ENCODE results near the gene MYO10.
"Not testable (repeated sequence)": the region's sequence is repeated elsewhere in the genome, so short reads cannot be mapped to it uniquely, and the experiment has no call there.

The MYO10 gene

DNA sequence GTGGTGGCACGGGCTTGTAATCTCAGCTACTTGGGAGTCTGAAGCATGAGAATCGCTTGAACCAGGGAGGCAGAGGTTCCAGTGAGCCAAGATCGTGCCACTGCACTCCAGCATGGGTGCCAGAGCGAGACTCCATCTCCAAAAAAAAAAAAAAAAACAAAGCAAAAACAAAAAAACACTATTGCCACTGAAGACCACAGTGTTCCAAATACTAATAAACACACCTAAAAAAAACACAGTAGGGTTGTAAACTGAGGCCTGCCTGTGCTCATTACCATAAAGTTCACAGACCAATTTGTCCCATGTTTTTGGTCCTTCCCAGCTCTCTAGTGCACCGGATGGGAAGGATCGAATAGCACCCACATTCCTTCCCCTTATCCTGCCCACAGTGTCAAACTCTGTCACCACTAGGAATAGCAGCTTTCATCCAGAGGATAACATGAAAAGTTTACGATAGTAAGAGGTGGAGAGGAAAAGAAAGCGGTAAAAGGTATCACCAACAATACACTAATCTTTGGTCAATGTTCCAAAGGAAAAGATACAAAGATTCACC lies 49.2 kb downstream of the MYO10 start:
- DNase-seq (ENCODE audit: low spot score), result no peak

DNA sequence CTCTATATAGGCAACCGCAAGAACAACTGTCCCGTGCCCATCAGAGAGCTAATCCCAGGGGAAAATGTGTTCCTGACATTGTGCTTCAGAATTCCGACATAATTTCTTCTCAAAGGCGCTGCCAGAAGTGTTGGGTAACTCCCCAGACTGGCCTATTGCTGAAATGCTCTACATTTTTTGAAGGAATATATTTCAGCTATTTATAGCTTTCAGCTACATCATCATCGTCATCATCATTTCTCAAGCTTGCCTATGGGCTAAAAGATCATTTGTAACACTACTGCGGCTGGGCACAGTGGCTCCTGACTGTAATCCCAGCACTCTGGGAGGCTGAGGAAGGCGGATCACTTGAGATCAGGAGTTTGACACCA lies 49.7 kb downstream of the MYO10 start:
- no peak for DNase-seq (ENCODE audit: low spot score)

DNA sequence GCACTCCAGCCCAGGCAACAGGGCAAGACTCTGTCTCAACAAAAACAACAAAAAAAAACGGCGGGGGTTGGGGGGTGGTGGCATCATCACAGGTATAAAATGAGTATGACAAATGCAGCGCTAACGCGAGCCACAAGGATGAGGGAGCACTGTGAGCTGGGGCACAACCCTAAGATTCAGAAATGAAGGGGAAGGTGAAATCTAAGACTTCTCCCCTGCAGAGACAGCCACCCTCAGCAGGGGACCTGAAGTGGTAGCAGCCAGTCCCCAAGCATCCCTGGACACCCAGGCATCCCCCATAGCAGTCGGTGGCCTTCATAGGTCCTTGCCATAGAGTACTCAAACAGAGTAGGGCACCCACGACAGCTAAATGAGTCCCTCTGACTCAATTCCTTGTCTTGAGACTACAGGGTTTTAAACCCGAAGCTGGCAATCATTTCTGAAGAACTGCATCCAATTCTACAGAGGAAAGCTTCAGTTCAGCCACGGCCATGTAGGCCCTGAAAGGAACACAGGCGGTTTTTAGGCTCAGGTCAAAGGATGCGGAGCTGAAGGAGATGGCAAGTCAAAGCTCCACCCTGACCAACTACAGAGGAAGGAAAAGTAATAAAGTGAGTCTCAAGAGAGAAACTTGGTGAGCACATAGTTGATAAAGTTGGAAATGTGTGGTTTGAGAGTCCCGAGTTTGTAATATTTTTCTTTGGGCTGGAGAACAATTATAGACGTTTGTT lies 50.3 kb downstream of the MYO10 start:
- DNase-seq (ENCODE audit: low spot score), result no peak

DNA sequence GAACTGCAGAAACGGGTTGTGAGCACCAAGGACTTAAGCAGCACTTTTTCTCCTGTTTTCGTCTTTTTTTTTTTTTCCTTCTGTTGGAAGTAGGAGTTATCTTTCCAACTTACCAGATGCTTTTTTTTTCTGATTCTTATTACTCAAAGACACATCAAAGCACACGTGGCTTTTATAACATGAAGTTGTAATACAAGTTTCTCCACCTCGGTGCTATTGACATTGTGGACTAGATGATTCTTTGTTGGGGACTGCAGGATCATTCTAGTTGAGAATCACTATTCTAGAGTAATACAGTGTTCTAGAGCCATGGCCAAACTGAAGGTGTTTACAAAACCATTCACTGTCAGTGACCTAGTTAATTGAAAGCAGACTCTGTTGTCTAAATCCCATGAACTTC lies 51.5 kb downstream of the MYO10 start:
- DNase-seq (ENCODE audit: low spot score), result no peak

DNA sequence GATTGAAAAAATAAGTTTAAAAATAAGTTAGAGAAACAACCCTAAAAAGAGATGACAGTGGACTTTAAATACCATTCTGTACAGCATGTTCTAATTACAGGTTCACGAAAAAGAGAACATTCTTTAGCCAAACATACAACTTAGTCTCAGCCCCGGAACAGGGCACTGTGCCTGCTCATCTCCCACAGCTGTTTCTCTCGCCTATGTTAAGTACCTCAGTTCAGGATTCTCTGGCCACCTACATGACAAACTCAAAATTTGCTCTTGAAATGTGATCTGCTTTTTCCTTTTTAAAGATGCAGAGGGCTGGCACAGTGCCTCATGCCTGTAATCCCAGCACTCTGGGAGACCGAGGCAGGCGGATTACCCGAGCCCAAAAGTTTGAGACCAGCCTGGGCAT lies 52.3 kb downstream of the MYO10 start:
- no peak for DNase-seq (ENCODE audit: low spot score)

DNA sequence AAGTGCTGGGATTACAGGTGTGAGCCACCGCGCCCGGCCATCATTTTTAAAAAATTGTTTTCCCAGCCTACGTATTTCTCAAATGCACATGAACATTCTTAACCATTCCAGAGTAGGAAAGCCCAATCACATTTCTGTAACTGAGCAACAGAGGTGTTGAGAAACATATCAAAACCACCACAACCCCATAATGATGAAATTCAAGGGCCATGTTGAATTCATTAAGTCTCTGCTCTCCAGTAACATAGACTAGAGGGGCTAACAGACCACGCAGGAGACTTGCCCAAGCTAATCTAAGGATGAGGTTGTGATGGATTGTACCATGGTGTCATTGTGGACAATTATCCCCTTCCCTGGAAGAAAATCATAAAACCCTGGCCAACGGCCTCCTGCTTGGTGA lies 52.9 kb downstream of the MYO10 start:
- DNase-seq (ENCODE audit: low spot score), result no peak

DNA sequence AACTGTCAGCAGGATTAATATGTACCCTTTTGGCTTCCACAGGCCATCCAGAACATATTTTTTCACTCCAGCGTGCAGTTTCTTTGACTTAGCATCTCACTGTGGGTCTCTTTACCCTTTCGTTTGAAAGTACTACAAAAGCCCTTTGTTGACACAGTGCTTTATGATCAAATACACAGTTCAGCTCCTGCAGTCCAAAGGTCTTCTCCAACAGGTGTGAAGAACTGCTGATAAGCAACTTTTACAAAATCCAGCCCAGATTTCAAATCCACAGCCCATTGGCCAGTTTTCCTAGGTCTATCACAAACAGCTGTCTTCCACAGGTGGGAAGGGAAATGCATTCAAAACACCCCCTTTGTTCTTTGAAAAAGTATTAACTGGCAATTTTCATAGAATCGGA lies 54.8 kb downstream of the MYO10 start:
- DNase-seq (ENCODE audit: low spot score), result no peak

DNA sequence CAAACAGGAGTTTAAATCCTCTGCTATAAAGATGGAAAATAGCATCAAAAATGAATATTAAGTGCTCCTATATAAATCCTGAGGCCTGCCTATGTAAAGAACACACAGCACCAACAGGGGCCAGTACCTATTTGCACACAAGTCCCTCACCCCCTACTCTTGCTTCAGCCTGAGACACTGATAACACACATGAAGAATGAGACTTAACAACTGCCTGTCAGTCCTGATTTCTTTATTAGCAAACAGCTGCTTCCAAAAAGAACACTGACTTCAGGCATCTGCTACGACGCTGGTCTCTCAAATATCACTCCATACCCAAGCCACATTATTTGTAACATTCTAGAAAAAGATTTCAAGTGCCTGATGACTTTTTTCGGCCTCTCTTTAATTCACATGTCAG lies 55.5 kb downstream of the MYO10 start:
- no peak for DNase-seq (ENCODE audit: low spot score)

GRCh38 chr5:16879650-16880049 lies 56.4 kb downstream of the MYO10 start:
- DNase-seq (ENCODE audit: low spot score), result no peak

GRCh38 chr5:16879191-16879590 lies 56.9 kb downstream of the MYO10 start:
- DNase-seq (ENCODE audit: low spot score), result no peak

DNA sequence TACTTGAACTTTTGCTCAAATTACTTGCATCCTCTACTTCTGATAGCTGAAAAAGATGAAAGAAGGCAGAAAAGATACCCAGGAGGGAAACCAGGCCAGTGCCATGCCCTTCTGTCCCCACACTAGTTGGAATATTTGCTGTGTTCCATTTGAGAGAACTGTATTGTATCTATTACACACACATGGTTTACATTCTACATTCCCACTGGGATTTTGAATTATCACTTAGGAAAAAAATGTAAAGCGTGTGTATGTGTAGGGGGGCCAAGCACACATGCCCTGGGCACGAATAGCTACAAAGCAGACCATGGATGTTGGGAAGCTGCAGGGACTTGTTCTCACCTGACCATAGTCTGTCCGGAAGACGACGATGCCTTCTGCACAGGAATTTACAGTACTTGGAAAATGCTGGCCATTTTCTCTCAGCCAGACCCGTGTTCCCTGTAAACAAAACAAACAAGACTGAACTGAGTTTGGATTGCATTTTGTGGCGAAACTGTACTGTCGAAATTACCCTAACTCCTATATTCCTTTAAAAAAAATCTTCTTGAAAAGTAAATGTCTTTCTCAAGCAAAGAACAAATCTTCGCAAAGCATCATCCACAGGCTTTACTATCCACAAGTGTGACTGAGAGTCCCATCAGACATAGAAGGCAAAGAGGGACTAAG lies 58.7 kb downstream of the MYO10 start:
- no peak for DNase-seq (ENCODE audit: low spot score)

DNA sequence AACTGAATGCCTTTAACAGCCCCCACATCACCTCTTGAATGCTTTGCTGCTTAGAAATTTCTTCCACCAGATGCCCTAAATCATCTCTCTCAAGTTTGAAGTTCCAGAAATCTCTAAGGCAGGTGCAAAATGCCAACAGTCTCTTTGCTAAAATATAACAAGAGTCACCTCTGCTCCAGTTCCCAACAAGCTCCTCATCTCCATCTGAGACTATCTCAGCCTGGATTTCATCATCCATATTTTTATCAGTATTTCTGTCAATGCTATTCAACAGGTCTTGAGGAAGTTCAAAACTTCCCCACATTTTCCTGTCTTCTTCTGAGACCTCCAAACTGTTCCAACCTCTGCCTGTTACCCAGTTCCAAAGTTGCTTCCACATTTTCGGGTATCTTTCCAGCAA lies 61.7 kb downstream of the MYO10 start:
- not testable (repeated sequence) for DNase-seq (ENCODE audit: low spot score)

DNA sequence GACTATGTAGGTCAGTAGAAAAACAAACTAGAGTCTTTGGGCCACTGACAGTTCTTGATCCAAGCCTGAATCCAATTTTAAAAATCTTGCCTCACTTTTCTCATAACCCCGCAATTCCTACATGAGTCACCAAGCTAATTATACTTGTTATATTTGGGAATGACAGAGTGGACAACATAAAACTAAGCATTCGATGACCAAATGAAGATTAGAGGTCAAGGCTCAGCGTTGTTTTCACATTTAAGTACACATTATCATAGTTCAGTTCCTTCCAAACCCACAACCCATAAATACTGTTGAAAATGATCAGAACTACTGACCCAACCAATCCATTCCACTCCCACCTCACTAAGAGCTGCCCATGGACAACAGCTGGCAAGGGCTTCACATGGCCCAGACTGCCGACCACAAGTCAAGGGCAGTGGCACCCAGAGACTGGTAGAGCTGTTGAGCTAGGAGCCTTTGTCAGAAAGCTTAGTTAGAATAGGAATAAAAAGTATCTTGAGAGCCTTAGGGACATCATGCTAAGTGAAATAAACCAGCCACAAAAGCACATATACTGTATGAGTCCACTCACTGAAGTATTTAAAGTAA lies 64.2 kb downstream of the MYO10 start:
- DNase-seq (ENCODE audit: low spot score), result no peak

DNA sequence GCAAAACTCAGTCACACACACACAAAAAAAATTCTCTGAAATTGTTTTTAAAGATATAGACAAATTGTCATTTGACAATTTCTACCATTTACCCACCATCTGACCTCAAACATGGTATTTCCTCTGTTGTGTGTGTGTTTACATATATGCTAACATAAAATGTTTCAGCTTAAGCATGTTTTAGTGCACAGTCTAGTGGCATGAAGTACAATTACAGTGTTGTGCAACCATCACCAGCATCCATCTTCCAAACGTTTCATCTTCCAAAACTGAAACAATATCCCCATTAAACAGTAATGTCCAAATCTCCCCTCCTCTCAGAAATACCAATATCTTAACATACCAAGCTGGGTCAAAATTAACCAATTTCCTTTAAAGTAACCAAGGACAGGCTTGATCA lies 65.2 kb downstream of the MYO10 start:
- no peak for DNase-seq (ENCODE audit: low spot score)

GRCh38 chr5:16869821-16870796 lies 66.0 kb downstream of the MYO10 start:
- DNase-seq (ENCODE audit: low spot score), result no peak

DNA sequence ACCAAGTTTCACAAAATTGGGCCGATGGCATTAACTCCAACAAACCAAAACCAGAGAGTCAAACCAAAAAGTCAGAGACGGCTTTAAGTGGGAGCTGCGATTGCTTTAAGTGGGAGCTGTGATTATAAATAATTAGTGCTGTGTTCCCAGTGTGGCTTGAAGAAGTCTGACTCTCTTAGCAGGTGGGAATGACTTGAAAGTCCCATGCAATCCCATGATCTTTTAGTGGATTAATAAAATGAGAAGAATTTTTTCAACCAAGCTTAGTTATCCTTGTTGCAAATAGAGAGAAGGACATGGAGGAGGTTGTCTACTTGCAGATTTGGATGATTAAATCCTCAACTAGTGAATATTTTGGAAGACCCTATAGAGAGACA lies 68.5 kb downstream of the MYO10 start:
- no peak for DNase-seq (ENCODE audit: low spot score)

GRCh38 chr5:16866795-16867576 lies 69.1 kb downstream of the MYO10 start:
- no peak for DNase-seq (ENCODE audit: low spot score)

GRCh38 chr5:16866273-16866672 lies 69.8 kb downstream of the MYO10 start:
- DNase-seq (ENCODE audit: low spot score), result no peak

- no peak for DNase-seq (ENCODE audit: low spot score)
Measured at GRCh38 chr5:16865151-16865550, 70.9 kb downstream of the MYO10 start.

DNA sequence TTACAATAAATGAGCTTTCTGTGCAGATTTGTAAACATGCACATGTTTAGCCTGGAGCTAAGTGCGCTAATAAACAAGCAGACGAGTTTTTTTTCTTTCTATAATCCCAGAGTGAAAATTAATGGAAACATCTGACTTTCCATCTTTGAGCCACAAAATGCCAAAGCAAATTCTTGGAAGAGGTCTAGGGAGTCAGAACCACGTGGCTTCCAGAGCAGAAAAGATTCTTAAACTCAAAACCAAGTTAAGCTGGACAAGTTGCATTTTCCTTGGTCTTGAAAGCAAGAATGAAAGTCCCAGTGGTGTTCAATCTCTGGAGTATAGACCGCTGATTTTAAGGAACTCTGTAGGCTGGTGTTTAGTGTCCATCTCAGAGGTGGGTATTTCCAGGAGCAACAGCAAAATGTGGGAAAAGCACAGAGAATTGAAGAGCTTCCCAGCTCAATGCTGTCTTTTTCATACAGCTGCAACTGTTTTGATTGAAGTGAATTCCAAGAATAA lies 71.4 kb downstream of the MYO10 start:
- DNase-seq (ENCODE audit: low spot score), result no peak

- no peak for DNase-seq (ENCODE audit: low spot score)
Measured at GRCh38 chr5:16863469-16863946, 72.6 kb downstream of the MYO10 start.

Measured in CD4-positive, alpha-beta T cell treated with Interleukin-15 for 4 hours (primary cell).